ENCODE results near the gene PPP2R5E.

DNA sequence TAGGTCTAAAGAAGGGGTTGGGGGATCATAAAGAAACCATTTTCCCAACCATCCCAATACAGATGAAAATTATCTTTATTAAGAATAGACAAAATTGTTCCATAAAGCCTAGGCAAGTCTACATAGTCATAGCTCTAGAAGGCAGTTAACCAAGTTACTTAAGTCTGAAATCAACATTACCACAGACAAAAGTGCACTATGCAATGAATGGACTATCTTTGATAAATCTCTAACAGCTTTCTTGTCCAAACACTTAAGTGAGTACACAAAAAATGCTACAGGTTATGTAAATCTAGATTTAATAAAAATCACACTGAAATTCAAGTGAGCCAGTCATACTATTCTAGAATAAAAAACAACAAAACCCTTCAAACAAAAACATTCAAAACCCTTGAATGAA, 137.5 kb downstream of the PPP2R5E start:
- no peak for TF ChIP-seq POLR2AphosphoS5 (IDR thresholded peaks at IDR 0.05; ENCODE audit: low read depth, low read length)
- TF ChIP-seq, protein P1, sequence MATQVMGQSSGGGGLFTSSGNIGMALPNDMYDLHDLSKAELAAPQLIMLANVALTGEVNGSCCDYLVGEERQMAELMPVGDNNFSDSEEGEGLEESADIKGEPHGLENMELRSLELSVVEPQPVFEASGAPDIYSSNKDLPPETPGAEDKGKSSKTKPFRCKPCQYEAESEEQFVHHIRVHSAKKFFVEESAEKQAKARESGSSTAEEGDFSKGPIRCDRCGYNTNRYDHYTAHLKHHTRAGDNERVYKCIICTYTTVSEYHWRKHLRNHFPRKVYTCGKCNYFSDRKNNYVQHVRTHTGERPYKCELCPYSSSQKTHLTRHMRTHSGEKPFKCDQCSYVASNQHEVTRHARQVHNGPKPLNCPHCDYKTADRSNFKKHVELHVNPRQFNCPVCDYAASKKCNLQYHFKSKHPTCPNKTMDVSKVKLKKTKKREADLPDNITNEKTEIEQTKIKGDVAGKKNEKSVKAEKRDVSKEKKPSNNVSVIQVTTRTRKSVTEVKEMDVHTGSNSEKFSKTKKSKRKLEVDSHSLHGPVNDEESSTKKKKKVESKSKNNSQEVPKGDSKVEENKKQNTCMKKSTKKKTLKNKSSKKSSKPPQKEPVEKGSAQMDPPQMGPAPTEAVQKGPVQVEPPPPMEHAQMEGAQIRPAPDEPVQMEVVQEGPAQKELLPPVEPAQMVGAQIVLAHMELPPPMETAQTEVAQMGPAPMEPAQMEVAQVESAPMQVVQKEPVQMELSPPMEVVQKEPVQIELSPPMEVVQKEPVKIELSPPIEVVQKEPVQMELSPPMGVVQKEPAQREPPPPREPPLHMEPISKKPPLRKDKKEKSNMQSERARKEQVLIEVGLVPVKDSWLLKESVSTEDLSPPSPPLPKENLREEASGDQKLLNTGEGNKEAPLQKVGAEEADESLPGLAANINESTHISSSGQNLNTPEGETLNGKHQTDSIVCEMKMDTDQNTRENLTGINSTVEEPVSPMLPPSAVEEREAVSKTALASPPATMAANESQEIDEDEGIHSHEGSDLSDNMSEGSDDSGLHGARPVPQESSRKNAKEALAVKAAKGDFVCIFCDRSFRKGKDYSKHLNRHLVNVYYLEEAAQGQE (IDR thresholded peaks at IDR 0.05; ENCODE audit: insufficient read depth in 1 of 2, low read depth in 2 of 2, low read length in 2 of 2), result no peak
